Measurements from ENCODE around the gene COMP.

Gene COMP

DNA sequence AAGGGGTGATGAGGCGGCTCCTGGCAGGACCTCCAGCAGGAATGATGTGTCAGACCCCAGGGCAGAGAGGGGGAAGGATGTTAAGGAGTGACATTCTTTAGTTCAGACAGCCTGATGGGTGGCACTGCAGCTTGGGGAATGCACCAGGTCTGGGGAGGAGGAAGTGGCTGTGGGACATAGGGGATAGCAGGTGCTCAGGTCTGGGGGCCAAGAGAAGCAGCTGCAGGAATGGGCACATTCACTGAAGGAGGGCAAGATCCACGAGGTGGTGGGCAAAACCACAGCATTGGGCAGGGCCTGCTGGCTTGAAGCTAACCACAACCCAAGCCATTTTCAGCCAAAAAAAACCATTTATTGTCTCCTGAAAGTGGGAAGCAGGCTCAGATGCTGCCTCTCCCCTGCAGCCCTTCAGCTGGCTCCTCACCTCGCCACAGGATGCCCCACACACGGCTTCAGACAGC is 26.5 kb downstream of the COMP start:
- no peak overlapping the region for H3K4me3 ChIP-seq (ENCODE audit: low read length)
- TF ChIP-seq, protein P1, sequence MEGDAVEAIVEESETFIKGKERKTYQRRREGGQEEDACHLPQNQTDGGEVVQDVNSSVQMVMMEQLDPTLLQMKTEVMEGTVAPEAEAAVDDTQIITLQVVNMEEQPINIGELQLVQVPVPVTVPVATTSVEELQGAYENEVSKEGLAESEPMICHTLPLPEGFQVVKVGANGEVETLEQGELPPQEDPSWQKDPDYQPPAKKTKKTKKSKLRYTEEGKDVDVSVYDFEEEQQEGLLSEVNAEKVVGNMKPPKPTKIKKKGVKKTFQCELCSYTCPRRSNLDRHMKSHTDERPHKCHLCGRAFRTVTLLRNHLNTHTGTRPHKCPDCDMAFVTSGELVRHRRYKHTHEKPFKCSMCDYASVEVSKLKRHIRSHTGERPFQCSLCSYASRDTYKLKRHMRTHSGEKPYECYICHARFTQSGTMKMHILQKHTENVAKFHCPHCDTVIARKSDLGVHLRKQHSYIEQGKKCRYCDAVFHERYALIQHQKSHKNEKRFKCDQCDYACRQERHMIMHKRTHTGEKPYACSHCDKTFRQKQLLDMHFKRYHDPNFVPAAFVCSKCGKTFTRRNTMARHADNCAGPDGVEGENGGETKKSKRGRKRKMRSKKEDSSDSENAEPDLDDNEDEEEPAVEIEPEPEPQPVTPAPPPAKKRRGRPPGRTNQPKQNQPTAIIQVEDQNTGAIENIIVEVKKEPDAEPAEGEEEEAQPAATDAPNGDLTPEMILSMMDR (conservative IDR thresholded peaks at IDR 0.05; ENCODE audit: low read length) = no peak
- peak; percentile 38 for DNase-seq (ENCODE audit: low read depth)

DNA sequence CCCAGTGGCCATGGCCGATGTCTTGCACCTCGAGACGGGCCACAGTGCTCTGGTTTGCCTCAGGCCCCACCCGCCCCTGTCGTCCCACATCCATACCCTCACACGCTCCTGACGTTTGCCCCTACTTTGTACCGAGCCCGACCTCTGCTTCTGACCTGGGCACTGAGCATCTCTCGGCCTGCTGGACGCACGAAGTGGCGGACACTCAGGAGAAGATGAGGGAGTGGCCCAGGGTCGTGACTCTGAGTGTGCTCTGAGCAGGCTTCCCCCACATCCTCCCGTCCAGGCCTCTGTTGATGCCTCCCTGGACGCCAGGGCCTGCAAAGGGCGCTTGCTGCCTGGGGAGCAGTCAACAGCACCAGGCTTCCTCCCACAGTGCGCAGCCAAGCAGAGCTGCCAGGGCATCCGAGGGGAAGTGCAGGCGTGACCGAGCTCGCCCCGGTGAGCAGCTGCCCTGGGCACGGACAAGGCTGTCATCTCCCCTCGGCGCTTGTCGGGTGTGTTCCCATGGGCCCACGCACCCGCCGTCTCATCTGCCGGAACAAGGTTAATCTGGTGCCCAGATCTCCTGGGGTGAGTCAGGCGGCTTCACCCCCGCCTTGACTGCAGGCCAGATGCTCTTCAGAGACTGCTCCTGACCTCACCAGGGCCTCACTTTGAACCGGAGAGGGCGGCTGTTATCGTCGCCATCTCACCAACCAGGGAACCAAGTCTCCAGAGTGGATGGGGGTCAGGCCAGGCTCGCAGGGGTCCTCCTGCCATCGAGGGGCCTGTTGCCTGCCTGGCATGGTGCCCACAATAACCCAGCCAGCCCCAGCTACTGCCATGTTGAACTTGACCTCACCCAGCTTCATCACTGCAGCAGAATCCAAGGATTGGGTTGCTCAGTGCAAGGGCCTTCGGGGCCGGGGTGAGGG is 27.2 kb downstream of the COMP start:
- DNase-seq (ENCODE audit: low read depth) = peak; percentile 85
- no peak overlapping the region for H3K4me3 ChIP-seq (ENCODE audit: low read length)
- TF ChIP-seq, protein P1 (conservative IDR thresholded peaks at IDR 0.05; ENCODE audit: low read length) = no peak

DNA sequence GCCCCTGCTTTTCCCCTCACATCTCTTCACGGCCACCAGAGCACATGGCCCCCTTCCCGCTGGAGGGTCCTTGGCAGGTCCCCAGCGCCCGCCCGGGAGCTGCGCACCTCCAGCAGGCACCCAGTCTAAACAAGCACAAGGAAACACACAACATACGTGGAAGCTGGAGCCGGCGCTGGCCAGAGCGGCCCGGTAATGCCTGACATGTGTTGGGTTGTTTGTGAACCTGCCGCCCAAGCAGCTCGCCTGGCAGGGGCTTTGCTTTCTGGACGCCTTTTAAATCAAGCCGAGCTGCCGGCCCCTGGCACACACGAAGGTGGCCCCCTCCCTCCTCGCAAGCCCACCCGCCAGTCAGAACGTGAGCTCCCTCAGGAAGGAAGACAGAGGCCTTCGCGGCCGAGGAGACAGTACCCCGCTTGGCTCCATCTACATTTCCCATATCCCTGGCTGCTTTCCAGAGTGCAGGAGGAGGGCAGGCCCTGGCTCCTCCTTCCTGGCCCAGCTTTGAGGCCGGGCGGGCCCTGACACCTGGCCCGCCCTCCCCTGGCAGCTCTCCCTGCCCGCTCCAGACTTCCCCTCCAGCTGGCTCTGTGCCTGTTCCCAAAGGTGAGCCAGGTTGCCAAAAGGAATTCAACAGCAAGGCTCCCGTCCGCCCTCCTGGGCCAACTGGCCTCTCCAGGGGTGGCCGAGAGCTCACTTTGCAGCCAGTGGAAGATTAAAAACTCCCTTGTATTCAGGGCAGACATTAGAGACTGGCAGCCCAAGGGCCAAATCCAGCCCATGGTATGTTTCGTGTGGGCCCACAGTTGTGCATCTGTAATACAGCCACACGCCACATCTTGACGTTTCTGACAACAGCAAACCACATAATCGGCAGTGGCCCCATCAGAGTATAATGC is 28.7 kb downstream of the COMP start:
- H3K4me3 ChIP-seq (ENCODE audit: low read length) = no peak overlapping the region
- TF ChIP-seq, protein P1 (conservative IDR thresholded peaks at IDR 0.05; ENCODE audit: low read length) = no peak
- DNase-seq (ENCODE audit: low read depth) = no peak

DNA sequence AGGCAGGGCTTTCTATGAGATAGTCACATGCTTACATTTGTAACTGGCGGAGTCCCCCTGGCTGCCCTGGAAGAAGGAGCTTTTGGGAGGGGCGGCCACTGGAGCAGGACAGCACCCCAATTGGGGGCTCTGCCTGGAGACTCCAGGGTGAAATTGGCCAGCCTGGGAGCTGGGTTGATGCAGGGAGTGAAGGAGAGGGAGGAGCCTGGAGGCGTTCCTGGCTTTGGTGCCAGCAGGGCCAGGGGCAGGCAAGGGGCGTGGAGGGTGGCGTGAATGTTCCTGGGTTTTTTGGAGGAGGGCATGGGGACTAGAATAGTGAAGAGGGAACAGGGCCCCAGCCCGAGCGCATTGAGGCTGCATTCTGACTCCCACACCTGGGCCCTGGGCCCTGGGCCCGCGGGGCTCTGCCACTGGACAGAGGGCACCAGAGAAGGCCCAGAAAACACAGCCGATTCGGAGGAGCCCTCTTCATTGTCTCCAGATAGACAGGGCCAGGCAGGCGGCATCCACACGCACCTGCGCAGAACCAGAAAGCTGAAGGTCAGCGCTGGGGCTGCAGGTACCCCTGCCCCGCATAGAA is 29.5 kb downstream of the COMP start:
- H3K4me3 ChIP-seq (ENCODE audit: low read length) = no peak overlapping the region
- TF ChIP-seq, protein P1 (conservative IDR thresholded peaks at IDR 0.05; ENCODE audit: low read length) = no peak
- no peak for DNase-seq (ENCODE audit: low read depth)

DNA sequence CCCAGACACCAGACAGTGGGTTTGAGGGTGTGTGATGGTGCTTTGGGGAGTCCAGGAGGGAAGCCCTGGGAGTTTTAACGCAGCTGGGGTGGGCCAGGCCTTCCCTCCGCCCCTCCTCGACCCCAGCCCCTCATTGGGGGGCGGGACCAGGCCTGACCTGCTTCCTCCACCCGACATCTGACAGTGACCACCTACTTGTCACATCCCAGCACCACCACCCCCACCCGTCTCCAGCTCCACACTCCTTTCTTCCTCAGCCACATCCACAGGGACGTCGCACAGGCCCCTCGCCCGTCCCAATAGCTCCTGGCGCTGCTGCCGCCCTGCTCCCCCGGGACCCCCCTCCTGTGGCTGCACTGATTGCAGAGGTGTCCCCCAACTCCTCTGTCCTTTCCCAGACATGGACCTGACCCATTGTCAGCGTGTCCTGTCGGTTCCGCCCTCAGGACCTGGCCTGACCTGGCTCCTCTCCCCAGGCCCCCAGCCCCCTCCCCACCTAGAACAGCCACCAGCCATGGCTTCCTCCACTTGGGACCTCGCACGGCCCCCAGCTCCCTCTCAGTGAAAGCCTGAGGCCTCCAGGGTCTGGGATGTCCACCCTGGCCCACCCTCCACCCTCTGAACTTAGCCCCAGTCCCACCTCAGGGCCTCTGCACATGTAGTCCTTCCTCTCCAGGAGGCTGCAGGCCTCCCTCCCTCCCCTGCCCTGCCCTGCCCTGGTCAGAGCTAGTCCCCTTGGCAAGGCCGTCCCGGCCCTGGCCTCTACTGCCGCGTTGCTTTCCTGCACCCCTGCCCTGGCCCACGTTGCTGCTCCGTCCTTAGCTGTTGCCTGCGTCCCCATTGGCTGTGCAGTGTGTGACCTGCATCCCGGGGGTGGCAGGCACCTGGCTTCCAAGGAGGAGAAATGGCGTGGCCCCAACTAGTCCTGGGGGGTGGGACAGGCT is 30.4 kb downstream of the COMP start:
- no peak for DNase-seq (ENCODE audit: low read depth)
- TF ChIP-seq, protein P1 (conservative IDR thresholded peaks at IDR 0.05; ENCODE audit: low read length) = no peak
- H3K4me3 ChIP-seq (ENCODE audit: low read length) = no peak overlapping the region

DNA sequence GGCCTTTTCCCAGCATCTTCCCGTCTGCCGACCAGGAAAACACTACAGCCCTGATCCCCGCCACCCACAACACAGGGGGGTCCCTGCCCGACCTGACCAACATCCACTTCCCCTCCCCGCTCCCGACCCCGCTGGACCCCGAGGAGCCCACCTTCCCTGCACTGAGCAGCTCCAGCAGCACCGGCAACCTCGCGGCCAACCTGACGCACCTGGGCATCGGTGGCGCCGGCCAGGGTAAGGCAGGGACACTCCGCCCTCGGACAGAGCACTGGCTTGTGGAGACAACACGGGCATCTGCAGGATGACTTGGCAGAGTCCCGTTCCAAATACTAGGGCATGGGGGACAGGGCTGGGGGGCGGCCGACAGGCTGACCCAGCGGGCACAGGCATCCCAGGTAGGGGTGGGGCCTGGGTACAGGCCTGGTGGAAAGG is 31.1 kb downstream of the COMP start:
- H3K4me3 ChIP-seq (ENCODE audit: low read length) = no peak overlapping the region
- DNase-seq (ENCODE audit: low read depth) = no peak
- TF ChIP-seq, protein P1 (conservative IDR thresholded peaks at IDR 0.05; ENCODE audit: low read length) = no peak

All from AG10803 (cell line).